Ishikawa (cell line): ENCODE measurements around the gene ENDOG.

Source experiments
- EP300 ChIP-seq: IDR thresholded peaks from 2 replicates; pipeline ENCODE4 v1.6.1; 2012; ENCODE audit warnings: borderline replicate concordance
- TF ChIP-seq, protein P1 (sequence below): IDR thresholded peaks from 2 replicates; pipeline ENCODE4 v1.6.1; 2012

DNA sequence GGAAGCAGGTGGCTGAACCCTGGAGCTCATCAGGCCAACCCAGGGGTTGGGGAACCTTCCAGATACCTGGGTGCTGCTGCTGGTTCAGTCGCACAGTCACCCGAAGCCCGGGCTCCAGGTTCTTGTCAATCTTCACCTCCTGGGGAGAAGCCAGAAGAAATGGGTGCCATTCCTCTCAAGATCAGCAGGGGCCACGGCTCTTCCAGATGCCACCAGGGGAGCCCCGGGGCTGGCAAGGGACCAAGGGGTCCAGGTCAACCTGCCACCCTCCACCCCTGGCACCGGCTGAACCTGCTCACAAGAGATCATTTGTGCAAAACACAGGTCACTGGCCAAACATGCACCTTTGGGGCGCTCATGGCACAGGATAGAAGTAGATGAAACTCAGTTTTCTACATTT lies 6.6 kb downstream of the ENDOG start:
- TF ChIP-seq, protein P1, sequence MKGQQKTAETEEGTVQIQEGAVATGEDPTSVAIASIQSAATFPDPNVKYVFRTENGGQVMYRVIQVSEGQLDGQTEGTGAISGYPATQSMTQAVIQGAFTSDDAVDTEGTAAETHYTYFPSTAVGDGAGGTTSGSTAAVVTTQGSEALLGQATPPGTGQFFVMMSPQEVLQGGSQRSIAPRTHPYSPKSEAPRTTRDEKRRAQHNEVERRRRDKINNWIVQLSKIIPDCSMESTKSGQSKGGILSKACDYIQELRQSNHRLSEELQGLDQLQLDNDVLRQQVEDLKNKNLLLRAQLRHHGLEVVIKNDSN: no peak
- no peak for TF ChIP-seq EP300
